HEK293T (cell line): ENCODE data around the gene RNF14.

ENCODE experiments used
- ARNT ChIP-seq: fragments of 450-650 bp; IDR thresholded peaks from 2 replicates; pipeline ENCODE4 v1.6.1; 2017; ENCODE audit warnings: mild to moderate bottlenecking
- FOXK2 ChIP-seq: fragments of 450-650 bp; IDR thresholded peaks from 2 replicates; pipeline ENCODE4 v1.6.1; 2016; ENCODE audit warnings: mild to moderate bottlenecking
- SP1 ChIP-seq: fragments of 450-650 bp; IDR thresholded peaks from 2 replicates; pipeline ENCODE4 v1.6.1; 2017
- SUZ12 ChIP-seq: fragments of 450-650 bp; IDR thresholded peaks from 2 replicates; pipeline ENCODE4 v1.6.1; 2016; ENCODE audit warnings: mild to moderate bottlenecking
- TARDBP ChIP-seq: fragments of 450-650 bp; IDR thresholded peaks from 2 replicates; pipeline ENCODE4 v1.6.1; 2016
- TF ChIP-seq, protein P1 (sequence below): fragments of 450-650 bp; IDR thresholded peaks from 2 replicates; pipeline ENCODE4 v1.6.1; 2016

GRCh38 chr5:141965071-141965470 is 3.8 kb upstream of the RNF14 start:
- TF ChIP-seq TARDBP = no peak
- TF ChIP-seq SP1 = no peak
- no peak for TF ChIP-seq FOXK2
- TF ChIP-seq ARNT = no peak
- no peak for TF ChIP-seq SUZ12
- TF ChIP-seq, protein P1, sequence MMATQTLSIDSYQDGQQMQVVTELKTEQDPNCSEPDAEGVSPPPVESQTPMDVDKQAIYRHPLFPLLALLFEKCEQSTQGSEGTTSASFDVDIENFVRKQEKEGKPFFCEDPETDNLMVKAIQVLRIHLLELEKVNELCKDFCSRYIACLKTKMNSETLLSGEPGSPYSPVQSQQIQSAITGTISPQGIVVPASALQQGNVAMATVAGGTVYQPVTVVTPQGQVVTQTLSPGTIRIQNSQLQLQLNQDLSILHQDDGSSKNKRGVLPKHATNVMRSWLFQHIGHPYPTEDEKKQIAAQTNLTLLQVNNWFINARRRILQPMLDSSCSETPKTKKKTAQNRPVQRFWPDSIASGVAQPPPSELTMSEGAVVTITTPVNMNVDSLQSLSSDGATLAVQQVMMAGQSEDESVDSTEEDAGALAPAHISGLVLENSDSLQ = no peak
